Measurements from ENCODE around the gene THOC6.

THOC6 gene

DNA sequence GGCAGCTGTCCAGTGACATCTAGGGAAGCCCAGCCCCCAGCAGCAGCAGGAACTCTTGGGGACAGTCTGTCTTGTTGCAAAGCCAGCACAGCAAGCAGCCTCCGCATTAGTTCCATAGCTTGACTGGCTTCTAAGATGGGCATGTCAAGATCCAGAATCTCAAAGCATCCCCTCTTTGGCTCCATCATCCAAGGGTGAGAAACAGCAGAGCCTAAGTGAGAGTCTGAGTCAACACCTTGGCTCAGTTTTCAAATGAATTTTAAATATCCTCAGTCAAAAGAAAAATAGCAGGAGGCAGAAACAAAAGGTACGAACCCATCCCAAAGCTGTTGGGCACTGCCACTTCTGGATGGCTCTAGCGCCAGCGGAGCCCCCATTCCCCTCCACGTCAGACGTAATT, 8.9 kb upstream of the THOC6 start:
- FAIRE-seq (no peak), DNase-seq (ENCODE audit: insufficient read length, low spot score) (no peak)

DNA sequence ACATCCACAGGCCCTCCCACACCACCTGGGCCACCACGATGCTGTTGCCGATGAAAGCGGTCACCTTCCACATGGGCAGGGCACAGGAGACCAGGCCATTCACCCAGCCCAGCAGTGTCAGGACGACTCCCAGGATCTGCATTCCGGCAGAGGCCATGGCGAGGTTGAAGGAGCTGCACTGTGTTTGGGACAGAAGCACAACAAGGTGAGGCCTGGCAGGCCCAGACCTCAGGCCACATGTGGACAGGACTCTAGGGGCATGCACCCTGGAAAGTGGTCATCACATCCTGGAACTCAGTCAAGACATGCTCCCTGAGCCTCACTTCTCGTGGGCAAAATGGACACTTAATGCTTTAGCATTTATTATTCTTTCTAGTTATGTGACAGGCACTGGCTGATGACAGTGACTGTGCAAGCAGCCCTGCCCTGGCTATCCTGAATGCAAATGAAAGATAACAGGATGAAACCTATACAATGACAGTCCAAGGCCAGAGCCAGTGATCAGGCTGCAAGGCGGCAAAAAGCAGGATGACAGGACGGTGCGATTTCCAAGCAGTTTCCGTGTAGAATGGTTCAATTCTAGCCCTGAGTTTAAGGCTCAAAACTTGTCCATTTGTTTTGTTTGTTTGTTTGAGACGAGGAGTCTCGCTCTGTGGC, 7.8 kb upstream of the THOC6 start:
- no peak for DNase-seq (ENCODE audit: insufficient read length, low spot score)
- no peak for FAIRE-seq

DNA sequence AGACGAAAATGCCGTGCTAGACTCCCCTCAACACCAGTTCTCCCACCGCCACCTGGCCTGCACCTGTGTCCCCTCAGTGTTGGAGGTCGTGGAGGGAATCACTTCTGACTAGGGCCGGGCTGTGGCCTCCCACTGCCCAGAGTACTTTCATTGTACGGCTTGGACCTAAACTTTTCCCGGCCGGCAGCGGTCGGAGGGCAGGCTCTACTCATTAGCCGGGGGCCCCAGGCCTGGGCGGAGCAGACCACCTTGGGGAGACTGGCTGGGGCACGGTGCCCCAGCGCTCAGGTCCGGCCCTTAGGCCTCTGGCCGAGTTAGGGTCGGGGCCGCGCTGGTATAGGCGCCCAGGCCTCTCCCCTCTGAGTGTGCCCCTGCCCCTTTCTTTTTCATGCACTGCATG, 6.5 kb upstream of the THOC6 start:
- no peak for DNase-seq (ENCODE audit: insufficient read length, low spot score)
- FAIRE-seq = no peak

DNA sequence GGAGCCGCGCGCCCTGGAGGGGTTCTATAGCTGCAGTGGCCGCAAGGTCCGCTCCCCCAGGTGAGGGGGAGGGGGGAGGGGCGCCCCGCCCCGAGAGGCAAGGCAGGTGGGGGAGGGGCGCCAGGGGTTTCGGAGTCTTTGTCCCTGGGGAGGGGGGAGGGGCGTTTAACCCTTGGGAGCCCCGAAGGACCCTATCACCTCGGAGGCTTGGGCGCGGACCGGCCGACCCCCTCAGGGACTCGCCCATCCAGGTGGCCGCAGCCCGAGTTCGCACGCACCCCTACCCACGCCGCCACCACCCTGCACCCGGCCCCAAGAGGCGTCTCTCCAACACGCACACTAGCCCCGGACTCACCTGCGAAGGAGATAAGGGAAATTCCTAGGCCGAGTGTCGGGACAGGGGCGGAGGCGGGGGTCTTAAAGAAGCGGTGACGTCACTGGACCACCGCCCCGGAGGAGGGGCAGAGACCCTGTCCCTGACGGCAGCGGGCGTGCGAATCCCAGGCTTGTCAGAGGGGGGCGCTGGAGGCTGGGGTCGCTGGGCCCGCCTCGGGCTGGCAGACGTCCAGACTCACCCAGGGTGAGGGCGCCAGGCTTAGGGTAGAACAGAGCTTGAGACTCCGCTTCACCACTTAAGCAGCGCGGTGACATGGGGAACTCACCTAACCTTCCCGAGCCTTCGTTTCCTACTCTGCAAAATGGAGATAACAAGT, 5.9 kb upstream of the THOC6 start, which contains the start of gene CLDN6:
Gene CLDN6 (minus strand): TSS at position 390 of the 713 bp plus-strand sequence. CDS start 2,162 bp downstream, outside the sequence.
- DNase-seq (ENCODE audit: insufficient read length, low spot score) (no peak), FAIRE-seq (no peak)

DNA sequence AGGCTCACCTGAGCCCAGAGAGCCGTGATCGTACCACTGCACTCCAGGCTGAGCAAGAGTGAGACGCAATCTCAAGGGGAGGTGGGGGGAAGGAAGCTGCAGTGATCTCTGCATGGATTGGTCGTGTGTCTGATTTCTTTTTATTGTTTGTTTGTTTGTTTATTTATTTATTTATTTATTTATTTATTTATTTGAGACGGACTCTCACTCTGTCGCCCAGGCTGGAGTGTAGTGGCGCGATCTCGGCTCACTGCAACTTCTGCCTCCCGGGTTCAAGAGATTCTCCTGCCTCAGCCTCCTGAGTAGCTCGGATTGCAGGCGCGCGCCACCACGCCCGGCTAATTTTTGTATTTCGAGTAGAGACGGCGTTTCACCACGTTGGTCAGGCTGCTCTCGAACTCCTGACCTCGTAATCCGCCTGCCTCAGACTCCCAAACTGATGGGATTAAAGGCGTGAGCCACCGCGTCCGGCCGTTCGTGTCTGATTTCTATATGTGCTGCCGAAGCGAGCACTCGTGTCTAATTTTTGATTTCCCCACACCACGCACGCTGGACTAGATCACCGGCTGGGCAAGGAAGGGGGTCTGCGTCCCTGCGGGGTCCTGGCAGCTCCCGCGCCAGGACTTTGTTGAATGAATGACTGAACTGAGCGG, 4.1 kb upstream of the THOC6 start:
- FAIRE-seq (no peak), DNase-seq (ENCODE audit: insufficient read length, low spot score) (no peak)

DNA sequence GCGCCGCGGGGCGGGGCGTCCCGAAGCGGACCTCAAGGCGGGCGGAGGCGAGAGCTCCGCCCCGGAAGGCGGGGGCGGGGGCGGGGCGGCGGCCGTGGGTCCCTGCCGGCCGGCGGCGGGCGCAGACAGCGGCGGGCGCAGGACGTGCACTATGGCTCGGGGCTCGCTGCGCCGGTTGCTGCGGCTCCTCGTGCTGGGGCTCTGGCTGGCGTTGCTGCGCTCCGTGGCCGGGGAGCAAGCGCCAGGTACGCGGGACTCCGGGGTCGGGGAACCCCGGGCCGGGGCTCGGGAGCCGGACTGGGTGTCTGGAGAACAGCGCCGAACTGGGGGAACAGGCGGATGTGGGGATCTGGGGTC, 3.6 kb upstream of the THOC6 start, which contains the start of gene TNFRSF12A:
Gene TNFRSF12A (plus strand): TSS at position 122 of the 357 bp plus-strand sequence. CDS start 30 bp downstream, at position 152.
- DNase-seq (ENCODE audit: insufficient read length, low spot score) (peak; percentile 92), FAIRE-seq (peak; percentile 28)

DNA sequence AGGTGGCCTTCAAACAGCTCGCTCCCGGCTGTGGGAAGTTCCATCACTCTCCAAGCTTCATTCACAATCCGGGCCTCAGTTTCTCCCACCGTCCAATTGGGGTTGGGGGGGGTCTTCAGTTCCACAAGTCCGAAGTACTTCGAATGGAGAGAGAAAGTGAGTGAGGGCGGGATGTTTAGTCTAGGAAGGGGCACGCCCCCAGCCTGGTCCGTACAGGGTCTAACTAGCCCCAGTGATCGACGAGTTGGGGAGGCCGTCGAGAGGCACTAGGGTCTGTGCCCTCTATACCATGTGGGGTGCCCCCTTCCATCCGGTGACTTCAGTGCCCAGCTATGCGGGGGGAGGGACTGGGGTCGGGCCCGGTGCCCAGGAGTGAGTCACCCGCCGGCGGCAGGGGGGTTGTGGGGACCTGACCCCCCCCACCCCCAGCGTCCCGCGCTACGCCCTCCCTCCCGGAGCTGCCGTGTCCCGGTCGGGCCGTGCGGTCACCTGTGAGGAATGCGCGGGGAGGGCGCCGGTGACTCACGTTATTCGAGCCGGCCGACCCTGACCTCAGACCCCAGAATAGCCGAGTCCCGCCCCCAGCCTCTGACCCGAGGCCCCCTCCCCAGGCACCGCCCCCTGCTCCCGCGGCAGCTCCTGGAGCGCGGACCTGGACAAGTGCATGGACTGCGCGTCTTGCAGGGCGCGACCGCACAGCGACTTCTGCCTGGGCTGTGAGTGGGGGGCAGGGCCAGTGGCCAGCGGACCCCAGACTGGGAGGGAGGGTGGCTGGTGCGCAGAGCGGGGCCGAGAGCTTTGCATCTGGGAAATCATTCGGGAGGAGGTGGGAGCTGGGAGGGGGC, 3.0 kb upstream of the THOC6 start:
- no peak for FAIRE-seq
- no peak for DNase-seq (ENCODE audit: insufficient read length, low spot score)

DNA sequence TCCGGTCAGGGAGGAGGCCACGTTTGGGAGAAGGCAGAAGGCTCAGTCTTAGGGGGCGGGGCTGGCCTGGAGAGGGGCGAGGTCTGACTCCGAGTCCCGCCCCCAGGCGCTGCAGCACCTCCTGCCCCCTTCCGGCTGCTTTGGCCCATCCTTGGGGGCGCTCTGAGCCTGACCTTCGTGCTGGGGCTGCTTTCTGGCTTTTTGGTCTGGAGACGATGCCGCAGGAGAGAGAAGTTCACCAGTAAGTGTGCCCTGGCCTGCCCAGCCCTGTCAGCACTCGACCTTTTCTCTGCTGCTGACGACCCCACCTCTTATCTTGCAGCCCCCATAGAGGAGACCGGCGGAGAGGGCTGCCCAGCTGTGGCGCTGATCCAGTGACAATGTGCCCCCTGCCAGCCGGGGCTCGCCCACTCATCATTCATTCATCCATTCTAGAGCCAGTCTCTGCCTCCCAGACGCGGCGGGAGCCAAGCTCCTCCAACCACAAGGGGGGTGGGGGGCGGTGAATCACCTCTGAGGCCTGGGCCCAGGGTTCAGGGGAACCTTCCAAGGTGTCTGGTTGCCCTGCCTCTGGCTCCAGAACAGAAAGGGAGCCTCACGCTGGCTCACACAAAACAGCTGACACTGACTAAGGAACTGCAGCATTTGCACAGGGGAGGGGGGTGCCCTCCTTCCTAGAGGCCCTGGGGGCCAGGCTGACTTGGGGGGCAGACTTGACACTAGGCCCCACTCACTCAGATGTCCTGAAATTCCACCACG, 2.2 kb upstream of the THOC6 start:
- FAIRE-seq = peak; percentile 18
- peak; percentile 76 for DNase-seq (ENCODE audit: insufficient read length, low spot score)

DNA sequence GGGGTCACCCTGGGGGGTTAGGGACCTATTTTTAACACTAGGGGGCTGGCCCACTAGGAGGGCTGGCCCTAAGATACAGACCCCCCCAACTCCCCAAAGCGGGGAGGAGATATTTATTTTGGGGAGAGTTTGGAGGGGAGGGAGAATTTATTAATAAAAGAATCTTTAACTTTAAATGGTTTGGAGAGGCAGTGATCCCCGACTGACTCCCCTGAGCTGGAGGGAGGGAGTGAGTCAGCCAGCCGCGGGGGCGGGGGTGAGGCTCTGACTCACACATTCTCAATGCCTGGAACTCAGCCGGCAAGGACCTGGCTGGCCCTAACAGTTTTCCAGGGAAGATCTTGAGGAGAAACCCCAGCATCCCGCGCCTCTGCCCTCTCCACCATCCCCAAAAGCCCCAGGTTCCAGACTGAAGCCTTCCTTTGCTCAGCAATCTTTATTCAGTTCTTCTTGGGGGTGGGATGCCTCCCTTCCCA, 1.6 kb upstream of the THOC6 start:
- FAIRE-seq (peak; percentile 40), DNase-seq (ENCODE audit: insufficient read length, low spot score) (no peak)

DNA sequence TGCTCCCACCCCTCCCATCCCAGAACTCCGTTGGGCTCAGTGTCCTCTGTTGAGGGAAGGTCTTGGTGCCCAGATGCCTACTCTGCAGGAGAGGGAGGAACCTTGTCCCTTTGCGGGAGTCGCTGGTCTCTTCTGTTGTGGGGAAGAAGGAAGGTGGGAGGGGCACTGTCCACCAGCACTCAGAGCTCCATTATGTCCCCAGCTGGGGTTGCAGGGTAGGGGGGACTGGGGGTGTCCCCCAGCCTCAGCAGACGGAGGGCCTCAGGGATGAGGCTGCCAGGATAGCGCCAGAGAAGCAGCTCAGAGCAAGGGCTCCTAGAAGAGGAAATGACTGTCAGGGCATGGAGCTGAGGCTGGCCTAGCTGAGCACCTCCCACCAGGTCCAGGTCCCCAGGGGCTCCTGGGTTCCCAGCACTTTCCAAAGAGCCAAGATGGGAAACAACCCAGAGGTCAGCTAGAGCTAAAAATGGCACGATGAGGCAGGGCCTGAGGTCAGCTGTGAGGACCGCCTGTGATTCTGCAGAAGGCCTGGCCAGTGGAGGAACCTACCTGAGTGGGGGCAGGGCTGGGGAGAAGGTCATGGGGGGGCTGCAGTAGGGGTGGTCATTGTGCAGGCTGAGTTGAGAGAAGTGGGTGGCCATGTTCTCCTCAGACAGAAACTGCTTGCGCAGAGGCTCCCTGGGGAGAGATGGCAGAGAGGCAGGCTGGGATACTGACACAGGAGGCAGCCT, 986 bp upstream of the THOC6 start:
- no peak for FAIRE-seq
- no peak for DNase-seq (ENCODE audit: insufficient read length, low spot score)

DNA sequence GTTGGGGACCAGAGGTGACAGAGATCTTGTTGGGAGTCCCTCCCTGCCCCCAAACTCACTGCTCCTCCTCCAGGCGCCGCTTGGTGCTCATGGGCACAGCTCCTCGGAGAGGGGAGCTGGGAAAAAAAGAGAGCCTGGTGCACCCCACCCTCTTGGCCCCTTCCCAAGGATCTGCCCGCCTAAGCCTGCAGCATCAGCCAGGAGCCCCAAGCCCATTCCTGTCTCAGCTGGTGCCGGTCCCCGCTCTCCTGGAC, 493 bp upstream of the THOC6 start:
- FAIRE-seq = no peak

DNA sequence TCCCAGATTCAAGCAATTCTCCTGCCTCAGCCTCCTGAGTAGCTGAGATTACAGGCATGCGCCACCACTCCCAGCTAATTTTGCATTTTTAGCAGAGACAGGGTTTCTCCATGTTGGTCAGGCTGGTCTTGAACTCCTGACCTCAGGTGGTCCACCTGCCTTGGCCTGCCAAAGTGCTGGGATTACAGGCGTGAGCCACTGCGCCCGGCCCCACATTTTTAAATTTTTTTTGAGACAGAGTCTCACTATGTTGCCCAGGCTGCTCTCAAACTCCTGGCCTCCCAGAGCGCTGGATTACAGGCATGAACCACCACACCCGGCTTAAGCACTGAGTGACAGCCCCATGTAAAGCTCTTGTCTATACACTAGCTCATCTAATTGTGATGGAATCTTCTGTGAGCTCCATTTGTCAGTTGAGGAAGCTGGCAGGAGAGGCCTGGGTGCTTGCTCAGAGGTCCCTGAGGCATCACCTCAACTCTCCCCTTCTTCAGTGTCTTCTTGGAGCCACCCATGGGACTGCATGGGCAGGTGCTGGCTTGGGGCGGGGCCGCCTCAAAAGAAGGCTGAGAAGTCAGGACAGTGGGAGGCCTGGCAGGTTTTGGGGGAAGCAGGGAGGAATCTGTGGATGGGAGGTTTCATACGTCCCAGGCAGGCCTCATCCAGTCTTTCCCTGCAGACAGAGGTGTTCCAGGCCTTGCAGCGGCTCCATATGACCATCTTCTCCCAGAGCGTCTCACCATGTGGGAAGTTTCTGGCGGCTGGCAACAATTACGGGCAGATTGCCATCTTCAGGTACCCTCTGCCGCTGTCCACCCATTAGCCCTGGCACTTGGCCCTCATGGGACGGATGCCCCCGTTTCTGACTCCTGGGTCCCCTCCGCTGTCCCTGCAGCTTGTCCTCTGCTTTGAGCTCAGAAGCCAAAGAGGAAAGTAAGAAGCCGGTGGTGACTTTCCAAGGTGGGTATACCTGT, 1.5 kb downstream of the THOC6 start:
- DNase-seq (ENCODE audit: insufficient read length, low spot score) (no peak), FAIRE-seq (no peak)

More for the DNA sequence above, 493 bp upstream of the THOC6 start:
- no peak for DNase-seq (ENCODE audit: insufficient read length, low spot score)

DNA sequence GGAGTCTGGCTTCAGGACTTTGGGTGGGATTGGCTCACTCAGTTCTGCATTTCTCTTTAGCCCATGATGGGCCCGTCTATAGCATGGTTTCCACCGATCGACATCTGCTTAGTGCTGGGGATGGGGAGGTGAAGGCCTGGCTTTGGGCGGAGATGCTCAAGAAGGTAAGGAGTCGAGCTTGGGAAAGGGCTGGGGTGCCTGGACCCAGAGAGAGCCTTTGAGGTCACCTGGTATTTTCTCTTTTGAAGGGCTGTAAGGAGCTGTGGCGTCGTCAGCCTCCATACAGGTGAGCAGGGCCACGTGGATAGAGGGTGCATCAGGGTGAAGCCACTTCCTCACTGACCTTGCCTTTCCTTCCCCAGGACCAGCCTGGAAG, 2.2 kb downstream of the THOC6 start:
- no peak for DNase-seq (ENCODE audit: insufficient read length, low spot score)

DNA sequence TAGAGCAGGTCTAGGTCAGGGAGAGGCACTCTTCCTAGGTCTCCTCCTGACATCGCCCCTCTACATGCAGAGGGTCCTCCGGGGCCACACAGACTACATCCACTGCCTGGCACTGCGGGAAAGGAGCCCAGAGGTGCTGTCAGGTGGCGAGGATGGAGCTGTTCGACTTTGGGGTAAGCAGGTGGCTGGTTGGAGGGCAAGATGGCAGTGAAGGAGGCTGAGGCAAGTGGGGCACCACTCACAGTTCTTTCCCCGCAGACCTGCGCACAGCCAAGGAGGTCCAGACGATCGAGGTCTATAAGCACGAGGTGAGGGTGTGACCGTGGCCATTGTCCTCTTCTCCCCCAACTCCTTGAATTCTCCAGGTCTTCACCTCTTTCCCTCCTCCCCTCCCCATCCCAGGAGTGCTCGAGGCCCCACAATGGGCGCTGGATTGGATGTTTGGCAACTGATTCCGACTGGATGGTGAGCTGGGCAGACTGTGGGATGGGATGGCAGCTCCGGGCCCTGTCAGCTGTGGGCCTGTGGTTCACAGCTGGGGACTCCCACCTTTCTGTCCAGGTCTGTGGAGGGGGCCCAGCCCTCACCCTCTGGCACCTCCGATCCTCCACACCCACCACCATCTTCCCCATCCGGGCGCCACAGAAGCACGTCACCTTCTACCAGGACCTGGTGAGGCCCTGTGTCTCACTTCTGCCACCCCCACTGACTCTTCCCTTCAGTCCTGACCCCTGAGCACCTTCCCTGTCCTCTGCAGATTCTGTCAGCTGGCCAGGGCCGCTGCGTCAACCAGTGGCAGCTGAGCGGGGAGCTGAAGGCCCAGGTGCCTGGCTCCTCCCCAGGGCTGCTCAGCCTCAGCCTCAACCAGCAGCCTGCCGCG, 3.0 kb downstream of the THOC6 start:
- DNase-seq (ENCODE audit: insufficient read length, low spot score) (no peak), FAIRE-seq (no peak)

More for the DNA sequence above, 2.2 kb downstream of the THOC6 start:
- FAIRE-seq = no peak

DNA sequence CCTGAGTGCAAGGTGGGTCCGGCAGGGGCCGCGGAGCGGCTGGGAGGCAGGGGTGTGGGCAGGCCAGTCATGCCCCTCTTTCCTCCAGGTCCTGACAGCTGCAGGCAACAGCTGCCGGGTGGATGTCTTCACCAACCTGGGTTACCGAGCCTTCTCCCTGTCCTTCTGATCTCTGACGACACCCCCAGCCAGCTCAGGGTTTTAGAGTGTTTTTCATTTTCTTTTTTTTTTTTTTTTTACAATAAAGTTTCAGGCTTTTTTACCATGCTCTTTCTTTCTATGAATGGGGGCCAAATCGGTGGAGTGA, 3.6 kb downstream of the THOC6 start:
- DNase-seq (ENCODE audit: insufficient read length, low spot score) (no peak), FAIRE-seq (no peak)

DNA sequence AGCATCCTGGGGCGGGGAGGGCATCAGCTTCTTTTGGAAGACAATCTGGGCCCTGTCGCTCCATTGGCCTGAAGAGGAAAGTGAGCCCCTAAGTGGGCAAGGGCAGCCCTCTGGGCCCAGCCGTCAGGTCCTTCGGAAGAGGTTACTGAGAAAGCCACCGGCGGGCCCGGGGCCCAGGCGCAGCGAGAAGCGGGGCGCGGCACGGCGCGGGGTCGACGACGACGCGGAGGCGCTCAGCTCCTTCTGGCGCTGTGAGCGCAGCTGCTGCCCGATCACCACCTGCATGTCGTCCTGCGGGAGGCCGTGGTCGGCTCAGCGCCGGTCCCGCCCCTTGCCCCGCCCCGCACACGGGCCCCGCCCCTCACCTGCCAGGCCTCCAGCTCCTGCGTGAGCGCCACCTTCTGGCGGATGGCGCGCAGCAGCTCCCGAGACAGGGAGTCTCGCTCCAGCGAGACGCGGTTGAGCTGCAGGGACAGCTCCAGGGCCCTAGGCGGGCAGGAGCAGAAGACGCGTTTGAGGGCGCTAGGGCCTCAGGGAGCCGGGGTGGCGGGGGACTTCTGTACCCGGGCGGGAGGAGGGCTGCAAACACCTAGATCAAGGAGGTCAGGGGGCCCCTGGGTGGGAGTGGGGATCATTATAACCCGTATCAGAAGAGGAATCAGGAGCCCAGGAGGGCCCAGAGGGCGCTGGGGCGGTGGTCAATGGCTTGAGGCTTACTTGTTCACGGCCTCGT, 4.3 kb downstream of the THOC6 start:
- DNase-seq (ENCODE audit: insufficient read length, low spot score) (peak; percentile 87), FAIRE-seq (peak; percentile 82)

DNA sequence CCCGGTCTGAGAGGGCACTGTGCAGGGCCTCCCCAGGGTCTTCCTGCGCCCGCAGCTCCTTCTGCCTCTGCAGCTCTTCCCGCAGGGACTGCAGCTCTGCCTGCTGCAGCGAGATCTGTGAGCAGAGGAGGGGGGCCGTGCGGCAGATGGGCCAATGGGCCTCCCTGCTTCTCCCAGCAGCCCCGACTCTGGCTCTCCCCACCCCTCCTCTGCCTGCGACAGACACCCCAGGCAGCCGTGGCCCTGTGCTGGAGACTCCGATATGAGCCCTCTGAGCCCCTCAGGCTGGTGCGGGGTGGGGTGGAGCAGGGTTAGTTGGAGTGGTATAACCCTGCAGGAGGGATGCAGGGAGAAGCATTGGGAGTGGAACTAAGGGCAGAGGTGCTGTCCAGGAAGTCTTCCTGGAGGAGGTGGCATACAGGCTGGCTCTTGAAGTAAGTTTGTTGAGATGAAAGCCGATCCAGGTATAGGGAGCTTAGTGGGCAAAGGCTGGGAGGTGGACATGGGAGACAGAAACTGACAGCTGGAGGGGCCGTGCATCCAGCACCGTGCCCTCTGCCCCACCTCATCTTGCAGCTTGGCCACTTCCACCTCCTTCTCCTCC, 5.0 kb downstream of the THOC6 start:
- FAIRE-seq (no peak), DNase-seq (ENCODE audit: insufficient read length, low spot score) (no peak)
